OCI-LY3 (cell line): ENCODE results near the gene SLC9C1.

ENCODE experiments used
- H2AFZ ChIP-seq: fragments of 200-600, 300-600 bp; shearing (Covaris generic); 2 replicates; pipeline ENCODE4 v1.6.0; 2014; ENCODE audit warnings: antibody characterized with exemption, low read depth, low read length
- H3K27ac ChIP-seq: fragments of 200-600, 300-600 bp; sonication (generic); 2 replicates; pipeline ENCODE4 v1.5.1; 2014; ENCODE audit warnings: mild to moderate bottlenecking, low read length, moderate library complexity, mixed read lengths
- H3K27me3 ChIP-seq: fragments of 200-600, 300-600 bp; sonication (generic); 2 replicates; pipeline ENCODE4 v1.6.1; 2014; ENCODE audit warnings: low read depth, low read length, mixed read lengths
- H3K36me3 ChIP-seq: fragments of 200-600, 300-600 bp; sonication (generic); replicated peaks from 2 replicates; pipeline ENCODE3; 2014; ENCODE audit warnings: low read depth, low read length, mixed read lengths
- H3K4me1 ChIP-seq: fragments of 300-600, 200-600 bp; sonication (generic); 2 replicates; pipeline ENCODE4 v1.6.1; 2014; ENCODE audit warnings: low read length, mixed read lengths
- H3K4me2 ChIP-seq: fragments of 200-600, 300-600 bp; sonication (generic); 2 replicates; pipeline ENCODE4 v1.6.1; 2014; ENCODE audit warnings: low read length, mixed read lengths
- H3K4me3 ChIP-seq: fragments of 300-600, 200-600 bp; sonication (generic); 2 replicates; pipeline ENCODE4 v1.5.1; 2014; ENCODE audit warnings: antibody characterized with exemption, mild to moderate bottlenecking, low read length, moderate library complexity
- H3K79me2 ChIP-seq: fragments of 300-600, 200-600 bp; shearing (Covaris generic); 2 replicates; pipeline ENCODE4 v1.6.1; 2014; ENCODE audit warnings: mild to moderate bottlenecking, low read length, mixed read lengths
- H3K9ac ChIP-seq: fragments of 300-600, 200-600 bp; shearing (Covaris generic); 2 replicates; pipeline ENCODE4 v1.6.0; 2014; ENCODE audit warnings: mild to moderate bottlenecking, low read length, moderate library complexity
- H3K9me3 ChIP-seq: fragments of 200-600, 300-600 bp; shearing (Covaris generic); 2 replicates; pipeline ENCODE4 v1.6.1; 2014; ENCODE audit warnings: low read length, mixed read lengths; ENCODE audit not compliant: insufficient read depth
- H4K20me1 ChIP-seq: fragments of 200-600, 300-600 bp; sonication (generic); 2 replicates; pipeline ENCODE4 v1.6.1; 2016; ENCODE audit warnings: low read length, mixed read lengths; ENCODE audit not compliant: insufficient read depth
- EZH2phosphoT487 ChIP-seq: fragments of 200-600 bp; shearing (Covaris generic); IDR thresholded peaks from 2 replicates; pipeline ENCODE4 v1.6.1; 2018; ENCODE audit warnings: antibody characterized with exemption, mixed run types, low read depth
- TF ChIP-seq, protein P1 (sequence below): fragments of 200-600, 300-600 bp; sonication (generic); IDR thresholded peaks from 2 replicates; pipeline ENCODE4 v1.5.1; 2014; ENCODE audit warnings: antibody characterized with exemption, low read length, low read depth

Gene SLC9C1

DNA sequence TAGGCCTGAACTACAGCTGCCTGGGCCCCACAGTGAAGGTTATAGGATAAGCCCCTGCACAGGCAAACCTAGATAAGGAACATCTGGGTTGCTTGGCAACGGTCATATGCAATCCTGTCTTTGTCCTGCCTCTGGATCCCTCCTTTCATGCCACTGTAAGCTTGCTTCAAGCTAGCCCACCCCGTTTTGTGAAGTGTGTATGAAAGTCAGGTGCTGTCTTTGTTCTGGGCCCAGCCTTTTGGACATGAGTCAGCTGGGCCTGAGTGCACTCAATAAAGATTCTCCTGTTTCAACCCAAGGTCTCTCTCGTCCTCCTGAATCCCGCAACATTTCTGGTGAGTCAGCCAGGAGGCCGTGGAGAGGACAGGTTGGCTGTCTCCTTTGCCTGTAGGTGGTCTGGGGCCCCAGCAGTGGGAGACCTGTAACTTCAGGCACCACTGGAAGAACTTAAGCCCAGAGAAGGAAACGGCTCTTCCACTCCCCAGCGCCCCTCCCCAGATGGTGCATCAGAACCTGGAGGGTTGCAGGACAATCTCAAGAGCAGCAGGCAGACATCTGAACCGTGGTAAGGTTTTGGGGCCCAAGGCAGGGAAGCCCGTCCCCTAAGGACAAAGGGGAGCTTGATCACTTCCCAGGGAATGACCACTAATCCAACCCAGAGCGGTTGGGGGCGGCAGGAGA is 8.3 kb upstream of the SLC9C1 start:
- TF ChIP-seq, protein P1, sequence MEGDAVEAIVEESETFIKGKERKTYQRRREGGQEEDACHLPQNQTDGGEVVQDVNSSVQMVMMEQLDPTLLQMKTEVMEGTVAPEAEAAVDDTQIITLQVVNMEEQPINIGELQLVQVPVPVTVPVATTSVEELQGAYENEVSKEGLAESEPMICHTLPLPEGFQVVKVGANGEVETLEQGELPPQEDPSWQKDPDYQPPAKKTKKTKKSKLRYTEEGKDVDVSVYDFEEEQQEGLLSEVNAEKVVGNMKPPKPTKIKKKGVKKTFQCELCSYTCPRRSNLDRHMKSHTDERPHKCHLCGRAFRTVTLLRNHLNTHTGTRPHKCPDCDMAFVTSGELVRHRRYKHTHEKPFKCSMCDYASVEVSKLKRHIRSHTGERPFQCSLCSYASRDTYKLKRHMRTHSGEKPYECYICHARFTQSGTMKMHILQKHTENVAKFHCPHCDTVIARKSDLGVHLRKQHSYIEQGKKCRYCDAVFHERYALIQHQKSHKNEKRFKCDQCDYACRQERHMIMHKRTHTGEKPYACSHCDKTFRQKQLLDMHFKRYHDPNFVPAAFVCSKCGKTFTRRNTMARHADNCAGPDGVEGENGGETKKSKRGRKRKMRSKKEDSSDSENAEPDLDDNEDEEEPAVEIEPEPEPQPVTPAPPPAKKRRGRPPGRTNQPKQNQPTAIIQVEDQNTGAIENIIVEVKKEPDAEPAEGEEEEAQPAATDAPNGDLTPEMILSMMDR, result no peak
- no peak for TF ChIP-seq EZH2phosphoT487
- no peak overlapping the region for H3K27ac ChIP-seq
- H3K9ac ChIP-seq, result no peak overlapping the region
- H3K4me2 ChIP-seq, result no peak overlapping the region
- H3K4me3 ChIP-seq, result no peak overlapping the region
- no peaks in the 10 kb centered on the region for H3K9me3 ChIP-seq
- no peaks in the 10 kb centered on the region for H3K36me3 ChIP-seq
- no peaks in the 10 kb centered on the region for H3K79me2 ChIP-seq
- no peaks in the 10 kb centered on the region for H4K20me1 ChIP-seq
- no peaks in the 10 kb centered on the region for H3K27me3 ChIP-seq
- peak overlapping the region; percentile 63; the same call in 1 of the 2 replicates for H2AFZ ChIP-seq
- peaks cover 23% of the 10 kb centered on the region for H3K4me1 ChIP-seq

DNA sequence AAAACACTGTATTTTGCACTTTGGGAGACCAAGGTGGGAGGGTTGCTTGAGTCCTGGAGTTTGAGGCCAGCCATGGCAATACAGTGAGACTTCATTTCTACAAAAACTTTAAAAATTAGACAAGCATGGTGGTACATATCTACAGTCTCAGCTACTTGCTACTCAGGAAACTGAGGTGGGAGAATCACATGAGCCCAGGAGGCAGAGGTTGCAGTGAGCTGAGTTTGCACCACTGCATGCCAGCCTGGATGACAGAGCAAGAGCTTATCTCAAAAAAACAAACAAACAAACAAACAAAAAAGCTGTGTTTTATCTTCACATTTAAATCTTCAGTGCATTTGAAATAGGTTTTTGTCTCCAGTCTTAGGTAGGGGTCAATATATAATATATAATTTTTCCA is 4.8 kb upstream of the SLC9C1 start:
- TF ChIP-seq, protein P1, result no peak
- TF ChIP-seq EZH2phosphoT487, result no peak
- Histone ChIP-seq H3K27me3 (no peaks in the 10 kb centered on the region), H3K79me2 (no peaks in the 10 kb centered on the region), H4K20me1 (no peaks in the 10 kb centered on the region), H3K9me3 (no peaks in the 10 kb centered on the region), H3K36me3 (no peaks in the 10 kb centered on the region), H3K4me3 (no peak overlapping the region), H3K4me1 (peaks cover 24% of the 10 kb centered on the region), H3K9ac (no peak overlapping the region), H3K4me2 (no peak overlapping the region), H3K27ac (no peak overlapping the region), H2AFZ (no peak overlapping the region)

DNA sequence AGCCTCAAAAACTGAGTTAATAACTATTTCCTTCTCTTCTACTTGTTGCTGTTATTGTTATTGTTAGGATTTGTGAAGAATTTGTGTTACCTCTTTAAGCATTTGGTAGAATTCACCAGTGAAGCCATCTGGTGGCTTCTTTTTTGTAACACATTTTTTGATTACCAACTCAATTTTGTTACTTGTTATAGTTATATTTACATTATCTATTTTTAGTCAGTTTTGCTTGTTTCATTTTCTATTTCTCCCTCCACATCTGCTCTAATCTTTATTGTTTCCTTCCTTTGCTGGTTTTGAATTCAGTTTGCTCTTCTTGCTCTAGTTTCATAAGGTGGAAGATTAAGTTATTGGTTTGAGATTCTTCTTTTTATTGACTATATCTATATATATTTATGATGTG is 3.7 kb upstream of the SLC9C1 start:
- Histone ChIP-seq H3K4me3 (peak overlapping the region; percentile 7), H2AFZ (0 out of 2 replicates have a peak overlapping the region, but pooled peaks have one; percentile 62), H3K9ac (no peak overlapping the region), H3K27me3 (no peaks in the 10 kb centered on the region), H4K20me1 (no peaks in the 10 kb centered on the region), H3K27ac (no peak overlapping the region), H3K9me3 (no peaks in the 10 kb centered on the region), H3K79me2 (no peaks in the 10 kb centered on the region), H3K4me1 (peaks cover 17% of the 10 kb centered on the region), H3K36me3 (no peaks in the 10 kb centered on the region), H3K4me2 (peak overlapping the region; percentile 53)
- TF ChIP-seq EZH2phosphoT487, result no peak
- TF ChIP-seq, protein P1, result peak; percentile 19; the same call in 1 of the 2 replicates

DNA sequence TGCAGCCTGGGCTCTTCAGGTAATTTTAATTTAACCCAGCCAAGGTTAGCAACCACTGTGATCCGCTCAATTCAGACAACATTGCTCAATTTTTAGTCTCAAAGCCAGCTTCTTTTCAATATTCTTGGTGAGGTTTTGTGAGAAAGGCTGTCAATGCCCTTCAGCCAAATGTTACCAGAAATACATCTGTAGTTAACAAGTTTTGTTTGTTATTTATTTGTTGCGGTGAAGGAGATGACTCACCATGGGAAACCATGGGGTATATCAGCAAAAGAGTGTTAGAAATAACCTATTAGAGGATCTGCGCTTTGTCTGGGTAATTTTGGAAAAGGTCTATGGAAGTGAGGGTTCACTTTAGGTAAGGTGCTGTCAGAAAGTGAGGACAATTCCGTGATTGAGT is 5.0 kb downstream of the SLC9C1 start:
- Histone ChIP-seq H3K27me3 (no peaks in the 10 kb centered on the region), H3K9me3 (no peaks in the 10 kb centered on the region), H3K27ac (no peak overlapping the region), H3K36me3 (no peaks in the 10 kb centered on the region), H4K20me1 (no peaks in the 10 kb centered on the region), H3K4me3 (no peak overlapping the region), H3K4me1 (peaks cover 6% of the 10 kb centered on the region), H3K79me2 (no peaks in the 10 kb centered on the region), H2AFZ (no peak overlapping the region), H3K9ac (no peak overlapping the region), H3K4me2 (no peak overlapping the region)
- TF ChIP-seq EZH2phosphoT487, result no peak
- TF ChIP-seq, protein P1, result no peak
